HG02943 (cell line): Measurements from ENCODE around the gene ZFYVE9.
"Not testable (repeated sequence)": the region's sequence is repeated elsewhere in the genome, so short reads cannot be mapped to it uniquely, and the experiment has no call there.

ENCODE experiments used
- ATAC-seq: cut with Tn5 transposase; IDR thresholded peaks from one replicate; pipeline ENCODE4 v1.9.1; 2021; ENCODE audit warnings: mild to moderate bottlenecking, low read depth, moderate library complexity; ENCODE audit not compliant: unreplicated experiment

Gene ZFYVE9

DNA sequence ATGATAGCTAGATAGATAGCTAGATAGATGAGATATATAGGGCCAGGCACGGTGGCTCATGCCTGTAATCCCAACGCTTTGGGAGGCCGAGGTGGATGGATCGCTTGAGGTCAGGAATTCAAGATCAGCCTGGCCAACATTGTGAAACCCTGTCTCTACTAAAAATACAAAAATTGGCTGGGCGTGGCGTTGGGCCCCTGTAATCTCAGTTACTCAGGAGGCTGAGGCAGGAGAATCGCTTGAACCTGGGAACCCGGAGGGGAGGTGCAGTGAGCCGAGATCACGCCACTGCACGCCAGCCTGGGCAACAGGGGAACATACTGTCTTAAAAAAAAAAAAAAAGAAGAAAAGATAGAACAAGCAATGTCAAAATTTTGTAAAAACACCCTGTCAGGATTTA, 8.6 kb downstream of the ZFYVE9 start:
- ATAC-seq: not testable (repeated sequence)

DNA sequence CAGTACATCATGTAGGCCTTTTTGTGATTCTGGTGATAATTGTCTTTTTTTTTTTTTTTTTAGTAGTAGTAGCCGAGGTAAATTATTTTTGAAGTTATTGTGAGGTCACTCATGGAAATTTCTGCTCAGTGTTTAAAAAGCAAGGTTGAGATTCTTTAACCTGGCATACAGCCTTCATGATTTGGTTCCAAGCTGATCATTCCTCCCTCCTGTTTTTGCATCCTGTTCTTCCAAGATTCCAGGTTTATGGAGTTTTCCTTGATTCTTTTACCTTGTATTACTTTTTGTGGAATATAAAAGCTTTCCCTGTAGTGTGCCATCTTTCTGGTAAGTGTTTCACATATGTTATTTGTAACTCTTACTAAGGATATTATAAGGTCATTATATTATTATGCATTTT, 9.1 kb downstream of the ZFYVE9 start:
- ATAC-seq: no peak

GRCh38 chr1:52152572-52152971, 10.7 kb downstream of the ZFYVE9 start:
- no peak for ATAC-seq

DNA sequence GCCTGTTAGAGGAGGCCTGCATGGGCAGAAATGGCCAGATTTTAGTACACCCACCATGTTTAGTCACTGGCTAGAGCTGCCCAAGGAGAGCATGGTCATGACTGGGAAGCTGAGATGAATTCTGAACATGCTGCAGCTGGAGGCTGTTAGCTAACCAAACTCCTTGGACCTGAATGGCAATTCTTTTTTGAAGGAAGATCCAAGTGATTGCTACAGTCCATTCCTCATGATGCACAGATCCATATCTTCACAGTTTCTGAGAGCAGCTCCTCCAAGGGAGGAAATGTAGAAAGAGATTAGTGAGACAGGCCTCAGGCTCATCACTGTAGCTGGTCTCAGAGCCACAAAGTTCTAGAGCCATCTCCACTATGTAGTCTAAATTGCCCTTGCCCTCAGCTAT, 11.1 kb downstream of the ZFYVE9 start:
- ATAC-seq: no peak

DNA sequence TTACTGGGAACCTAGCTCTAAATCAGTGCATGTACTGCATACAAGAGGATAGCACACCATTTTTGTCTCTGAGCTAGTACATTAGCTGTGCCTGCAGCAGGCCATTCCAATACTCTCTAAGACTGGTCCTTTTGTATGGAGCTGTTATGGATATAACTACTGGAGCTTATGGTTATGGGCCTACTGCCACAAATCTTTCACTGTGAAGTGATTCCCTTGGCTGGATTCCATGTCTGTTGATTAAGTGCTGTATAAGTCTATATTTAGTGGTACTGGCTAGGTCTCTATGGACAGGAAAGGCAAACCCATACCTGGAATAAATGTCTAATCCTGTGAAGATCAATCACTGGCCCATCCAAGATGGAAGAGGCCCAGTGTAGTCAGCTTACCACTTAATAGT, 12.0 kb downstream of the ZFYVE9 start:
- no peak for ATAC-seq

DNA sequence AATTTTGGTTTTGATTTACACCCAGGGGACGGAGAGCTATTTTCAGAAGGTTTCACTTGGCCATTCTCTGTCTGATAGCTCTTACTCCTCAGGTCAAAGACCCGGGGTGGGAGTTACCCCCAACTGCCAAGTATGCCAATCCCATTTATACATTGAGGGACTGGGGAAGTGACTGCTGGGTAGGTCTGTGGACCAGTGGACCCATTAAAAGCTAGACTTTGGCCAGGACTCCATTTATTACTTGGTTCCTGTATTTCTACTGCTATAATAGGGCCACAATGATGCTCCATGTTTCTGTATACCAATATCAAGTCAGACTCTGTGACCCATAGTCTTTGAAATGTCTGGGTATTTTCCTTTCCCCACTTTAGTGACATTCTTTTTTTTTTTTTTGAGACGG, 14.6 kb downstream of the ZFYVE9 start:
- no peak for ATAC-seq

DNA sequence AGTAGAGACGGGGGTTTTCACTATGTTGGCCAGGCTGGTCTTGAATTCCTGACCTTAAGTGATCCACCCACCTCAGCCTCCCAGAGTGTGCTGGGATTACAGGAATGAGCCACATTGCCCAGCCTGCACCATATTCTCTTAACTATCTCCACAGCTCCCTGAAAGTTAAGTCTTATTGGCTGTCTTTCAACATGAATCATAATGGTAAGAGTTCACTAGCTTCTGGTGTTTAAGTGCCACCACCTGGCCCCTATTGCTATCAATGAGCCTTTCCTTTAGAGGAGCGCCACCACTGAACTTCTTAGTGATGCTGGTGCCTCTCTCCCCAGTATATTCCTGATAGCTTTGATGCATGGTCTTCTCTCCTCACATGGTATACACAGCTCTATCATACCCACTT, 15.7 kb downstream of the ZFYVE9 start:
- no peak for ATAC-seq

DNA sequence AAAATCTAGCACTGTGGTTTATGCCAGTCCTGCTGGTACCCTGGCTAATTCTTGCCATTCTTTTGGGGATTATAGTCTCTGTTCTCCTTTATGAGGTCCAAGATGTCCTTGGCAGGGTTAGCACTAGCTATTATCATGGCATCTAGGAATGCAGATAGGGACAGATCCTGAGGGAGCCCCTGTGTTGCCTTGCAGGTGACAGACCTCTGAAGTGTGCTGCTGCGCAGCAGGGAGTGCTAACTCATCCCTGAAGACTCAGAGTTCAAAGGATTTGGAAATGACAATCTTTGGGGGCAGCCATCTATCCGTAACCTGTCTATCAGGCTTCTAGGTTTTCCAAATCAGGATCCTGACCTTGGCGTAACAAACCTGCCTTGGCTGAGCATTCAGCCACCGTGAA, 16.3 kb downstream of the ZFYVE9 start:
- ATAC-seq: no peak

DNA sequence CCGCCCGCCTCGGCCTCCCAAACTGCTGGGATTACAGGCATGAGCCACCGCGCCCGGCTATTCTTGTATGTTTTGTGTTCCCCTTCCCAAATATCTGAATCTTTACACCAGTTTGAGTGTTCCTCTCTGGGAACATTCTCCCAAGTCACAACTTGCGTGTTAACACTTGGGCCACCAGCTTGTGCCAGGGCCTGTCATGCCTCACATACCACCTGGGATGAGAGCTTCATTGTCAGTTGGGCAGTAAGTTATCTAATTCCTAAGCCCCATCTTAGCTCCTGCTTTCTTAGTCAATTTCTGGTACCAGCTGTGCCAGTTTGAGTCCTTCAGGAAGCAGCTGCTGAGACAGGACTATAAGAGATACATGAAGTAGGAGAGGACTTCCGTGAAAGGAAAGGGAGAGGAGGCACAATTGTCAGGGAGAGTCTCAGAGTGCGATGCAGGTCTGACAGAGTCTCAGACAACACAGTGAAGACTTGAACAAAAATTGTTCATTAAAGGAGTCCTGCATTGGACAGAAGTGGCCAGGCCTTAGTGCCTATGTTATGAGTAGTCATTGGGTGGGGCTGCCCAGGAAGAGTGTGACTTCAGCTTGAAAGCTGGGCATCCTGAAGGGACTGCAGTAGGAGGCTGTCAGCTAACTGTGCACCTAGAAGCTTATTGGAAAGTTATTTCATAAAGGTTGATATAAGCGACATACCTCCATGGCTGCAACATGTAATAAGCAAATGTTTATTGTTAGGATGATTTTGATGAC, 17.3 kb downstream of the ZFYVE9 start:
- ATAC-seq: no peak

DNA sequence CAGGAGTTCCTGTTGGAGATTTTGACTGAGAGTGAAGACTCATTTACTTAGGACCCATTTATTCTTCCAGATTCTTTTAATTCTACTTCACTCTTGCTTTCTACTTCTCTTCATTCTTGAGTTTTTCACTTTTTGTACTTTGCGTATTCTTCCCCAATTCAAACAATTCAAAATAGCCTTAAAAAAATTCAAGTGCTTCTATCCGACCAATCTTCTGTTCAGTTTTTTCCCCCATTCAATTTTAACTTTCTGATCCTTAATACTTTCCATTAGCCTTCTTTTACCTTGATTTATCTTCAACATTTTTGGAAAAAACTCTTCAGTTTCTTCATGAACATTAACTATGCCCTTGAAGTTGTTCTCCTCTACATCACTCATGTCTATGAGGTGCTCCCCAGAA, 21.1 kb downstream of the ZFYVE9 start:
- no peak for ATAC-seq

DNA sequence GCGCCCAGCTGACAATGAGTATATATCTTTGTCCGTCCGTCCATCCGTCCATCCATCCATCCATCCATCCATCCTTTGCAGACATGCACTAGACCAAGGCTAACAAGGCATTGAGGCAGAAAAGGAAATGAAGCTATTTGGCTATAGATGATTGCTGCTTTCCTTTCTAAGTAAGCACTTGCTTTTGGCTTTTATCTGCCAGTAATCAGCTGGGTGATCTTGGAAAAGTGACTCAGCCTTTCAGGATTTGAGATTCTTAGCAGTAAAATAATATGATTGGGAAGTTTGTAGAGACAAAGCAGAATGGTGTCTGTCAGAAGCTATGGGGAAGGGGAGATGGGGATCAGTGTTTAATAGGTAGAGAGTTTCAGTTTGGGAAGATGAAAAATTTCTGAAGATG, 22.7 kb downstream of the ZFYVE9 start:
- no peak for ATAC-seq

- ATAC-seq: no peak
Measured at GRCh38 chr1:52166996-52167753, 25.3 kb downstream of the ZFYVE9 start.

DNA sequence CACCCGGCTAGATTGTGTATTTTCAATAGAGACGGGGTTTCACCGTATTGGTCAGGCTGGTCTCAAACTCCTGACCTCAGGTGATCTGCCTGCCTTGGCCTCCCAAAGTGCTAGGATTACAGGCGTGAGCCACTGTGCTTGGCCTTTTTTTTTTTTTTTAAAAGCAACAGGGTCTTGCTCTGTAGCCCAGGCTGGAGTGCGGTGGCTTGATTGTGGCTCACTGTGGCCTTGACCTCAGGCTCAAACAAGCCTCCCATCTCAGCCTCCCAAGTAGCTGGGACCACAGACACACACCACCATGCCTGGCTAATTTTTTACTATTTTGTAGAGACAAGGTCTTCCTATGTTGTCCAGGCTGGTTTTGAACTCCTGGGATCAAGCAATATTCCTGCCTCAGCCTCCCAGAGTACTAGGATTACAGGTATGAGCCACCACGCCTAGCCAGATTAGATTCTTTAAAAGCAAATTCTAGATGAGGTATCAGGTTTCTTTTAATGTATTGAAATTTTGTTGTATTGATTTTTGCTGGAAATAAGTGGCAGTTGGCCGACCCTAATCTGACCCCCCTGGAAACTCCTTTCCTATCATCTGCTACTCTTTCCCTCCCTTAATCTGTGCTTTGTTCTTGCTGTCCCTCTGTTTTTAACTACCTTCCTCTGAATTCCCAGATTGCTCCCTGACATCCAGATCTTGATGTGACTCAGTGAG, 26.6 kb downstream of the ZFYVE9 start:
- no peak for ATAC-seq

GRCh38 chr1:52171149-52171548, 29.3 kb downstream of the ZFYVE9 start:
- ATAC-seq: not testable (repeated sequence)

DNA sequence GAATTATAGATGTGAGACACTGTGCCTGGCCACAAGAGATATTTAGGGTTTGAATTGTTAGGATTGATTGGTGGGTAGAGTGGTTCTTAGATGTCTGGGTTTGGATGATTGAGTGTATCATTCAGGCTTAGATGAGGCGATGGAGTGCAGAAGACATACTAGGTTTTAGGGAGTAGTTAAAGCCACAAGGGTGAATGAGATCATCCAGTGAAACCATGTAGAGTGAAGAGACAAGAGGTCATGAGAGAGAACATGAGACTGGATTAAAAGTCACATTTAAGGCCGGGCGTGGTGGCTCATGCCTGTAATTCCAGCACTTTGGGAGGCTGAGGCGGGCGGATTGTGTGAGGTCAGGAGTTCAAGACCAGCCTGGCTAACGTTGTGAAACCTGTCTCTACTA, 37.2 kb downstream of the ZFYVE9 start:
- no peak for ATAC-seq

- no peak for ATAC-seq
Measured at GRCh38 chr1:52180176-52180575, 38.3 kb downstream of the ZFYVE9 start.

- not testable (repeated sequence) for ATAC-seq
Measured at GRCh38 chr1:52181759-52182158, 39.9 kb downstream of the ZFYVE9 start.

DNA sequence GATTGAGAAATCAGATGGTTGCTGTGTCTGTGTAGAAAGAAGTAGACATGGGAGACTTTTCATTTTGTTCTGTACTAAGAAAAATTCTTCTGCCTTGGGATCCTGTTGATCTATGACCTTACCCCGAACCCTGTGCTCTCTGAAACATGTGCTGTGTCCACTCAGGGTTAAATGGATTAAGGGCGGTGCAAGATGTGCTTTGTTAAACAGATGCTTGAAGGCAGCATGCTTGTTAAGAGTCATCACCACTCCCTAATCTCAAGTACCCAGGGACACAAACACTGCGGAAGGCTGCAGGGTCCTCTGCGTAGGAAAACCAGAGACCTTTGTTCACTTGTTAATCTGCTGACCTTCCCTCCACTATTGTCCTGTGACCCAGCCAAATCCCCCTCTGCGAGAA, 40.4 kb downstream of the ZFYVE9 start:
- not testable (repeated sequence) for ATAC-seq

DNA sequence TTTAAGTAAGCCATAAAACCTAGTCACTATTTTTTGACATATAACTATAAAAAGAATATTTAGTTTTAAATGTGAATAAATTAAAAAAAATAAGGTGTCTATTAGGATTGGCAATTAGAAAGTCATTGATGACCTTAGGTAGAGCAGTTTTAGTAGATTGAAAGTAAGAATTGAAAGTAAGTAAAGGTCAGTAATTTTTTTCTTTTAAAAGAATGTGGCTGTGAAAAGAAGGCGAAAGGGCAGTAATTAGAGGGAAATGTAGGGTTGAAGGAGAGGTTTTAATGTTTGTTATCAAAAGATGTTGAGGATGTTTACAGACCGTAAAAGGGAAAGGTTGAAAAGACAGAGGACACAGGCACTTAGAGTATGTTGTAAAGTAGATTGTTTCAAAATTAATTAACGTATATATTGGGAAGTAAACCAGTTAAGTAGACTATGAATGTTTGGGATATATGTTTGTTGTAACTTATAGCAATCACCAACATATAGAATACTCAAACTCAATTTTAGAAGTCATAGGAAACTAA, 41.0 kb downstream of the ZFYVE9 start:
- ATAC-seq: no peak

GRCh38 chr1:52186449-52186848, 44.6 kb downstream of the ZFYVE9 start:
- ATAC-seq: no peak

DNA sequence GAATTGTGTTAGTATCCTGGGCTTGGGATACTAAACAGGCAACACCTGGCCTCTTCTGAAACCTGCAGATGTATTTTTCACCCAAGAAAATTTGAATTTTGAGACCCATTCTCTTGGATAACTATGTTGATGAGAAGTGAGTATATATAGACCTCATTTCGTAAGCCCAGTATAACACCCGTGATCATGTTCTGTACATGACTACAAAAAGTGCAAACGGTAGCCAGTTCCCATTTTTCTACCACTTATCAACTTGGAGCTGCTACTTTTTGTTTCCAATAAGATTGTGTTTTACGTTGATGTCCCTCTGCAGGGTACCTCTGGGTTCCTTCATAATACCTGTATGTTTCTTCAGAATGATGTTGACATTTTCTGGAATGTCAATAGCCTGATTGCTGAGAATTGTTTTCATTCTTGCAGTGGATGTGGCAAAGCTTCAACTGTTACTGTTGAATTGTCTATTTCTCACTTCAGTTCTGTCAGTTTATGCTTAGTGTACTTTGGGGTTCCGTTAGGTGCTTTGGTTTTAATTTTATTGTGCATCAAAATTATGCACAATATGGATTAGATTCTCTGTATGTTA, 48.1 kb downstream of the ZFYVE9 start:
- ATAC-seq: no peak
